Measurements from ENCODE around the gene CNTN5.

DNA sequence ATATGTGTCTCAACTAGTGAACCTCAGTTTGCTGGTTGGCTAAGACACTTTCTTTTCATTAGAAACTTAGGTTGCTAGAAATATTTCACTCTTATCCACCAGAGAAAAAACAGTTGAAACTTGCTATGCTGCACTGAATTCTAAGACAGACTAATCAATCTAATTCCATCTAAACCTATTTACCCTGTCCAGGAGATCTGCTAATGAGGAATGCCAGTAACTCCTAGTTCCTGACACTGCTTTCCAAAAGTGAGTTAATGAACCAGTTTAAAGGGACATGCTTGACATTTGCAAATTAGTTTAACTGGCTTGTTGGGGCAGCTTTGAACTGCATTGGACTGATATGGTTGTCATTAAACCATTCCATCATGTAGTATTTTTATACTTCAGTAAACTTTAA is 258.5 kb downstream of the CNTN5 start:
- TF ChIP-seq ZC3H10 (CRISPR knock-in tag; IDR thresholded peaks at IDR 0.05) (no peak), ARNTL (CRISPR knock-in tag; IDR thresholded peaks at IDR 0.05; ENCODE audit: borderline replicate concordance, low read depth) (no peak), ISL1 (CRISPR knock-in tag; IDR thresholded peaks at IDR 0.05) (no peak), GLIS3 (CRISPR knock-in tag; IDR thresholded peaks at IDR 0.05) (no peak), TOX (CRISPR knock-in tag; IDR thresholded peaks at IDR 0.05; ENCODE audit: borderline replicate concordance) (no peak)
- TF ChIP-seq, protein P1, sequence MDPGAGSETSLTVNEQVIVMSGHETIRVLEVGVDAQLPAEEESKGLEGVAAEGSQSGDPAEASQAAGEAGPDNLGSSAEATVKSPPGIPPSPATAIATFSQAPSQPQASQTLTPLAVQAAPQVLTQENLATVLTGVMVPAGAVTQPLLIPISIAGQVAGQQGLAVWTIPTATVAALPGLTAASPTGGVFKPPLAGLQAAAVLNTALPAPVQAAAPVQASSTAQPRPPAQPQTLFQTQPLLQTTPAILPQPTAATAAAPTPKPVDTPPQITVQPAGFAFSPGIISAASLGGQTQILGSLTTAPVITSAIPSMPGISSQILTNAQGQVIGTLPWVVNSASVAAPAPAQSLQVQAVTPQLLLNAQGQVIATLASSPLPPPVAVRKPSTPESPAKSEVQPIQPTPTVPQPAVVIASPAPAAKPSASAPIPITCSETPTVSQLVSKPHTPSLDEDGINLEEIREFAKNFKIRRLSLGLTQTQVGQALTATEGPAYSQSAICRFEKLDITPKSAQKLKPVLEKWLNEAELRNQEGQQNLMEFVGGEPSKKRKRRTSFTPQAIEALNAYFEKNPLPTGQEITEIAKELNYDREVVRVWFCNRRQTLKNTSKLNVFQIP (CRISPR knock-in tag; IDR thresholded peaks at IDR 0.05; ENCODE audit: borderline replicate concordance, low read depth), result no peak
- TF ChIP-seq, protein P2, sequence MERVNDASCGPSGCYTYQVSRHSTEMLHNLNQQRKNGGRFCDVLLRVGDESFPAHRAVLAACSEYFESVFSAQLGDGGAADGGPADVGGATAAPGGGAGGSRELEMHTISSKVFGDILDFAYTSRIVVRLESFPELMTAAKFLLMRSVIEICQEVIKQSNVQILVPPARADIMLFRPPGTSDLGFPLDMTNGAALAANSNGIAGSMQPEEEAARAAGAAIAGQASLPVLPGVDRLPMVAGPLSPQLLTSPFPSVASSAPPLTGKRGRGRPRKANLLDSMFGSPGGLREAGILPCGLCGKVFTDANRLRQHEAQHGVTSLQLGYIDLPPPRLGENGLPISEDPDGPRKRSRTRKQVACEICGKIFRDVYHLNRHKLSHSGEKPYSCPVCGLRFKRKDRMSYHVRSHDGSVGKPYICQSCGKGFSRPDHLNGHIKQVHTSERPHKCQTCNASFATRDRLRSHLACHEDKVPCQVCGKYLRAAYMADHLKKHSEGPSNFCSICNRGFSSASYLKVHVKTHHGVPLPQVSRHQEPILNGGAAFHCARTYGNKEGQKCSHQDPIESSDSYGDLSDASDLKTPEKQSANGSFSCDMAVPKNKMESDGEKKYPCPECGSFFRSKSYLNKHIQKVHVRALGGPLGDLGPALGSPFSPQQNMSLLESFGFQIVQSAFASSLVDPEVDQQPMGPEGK (CRISPR knock-in tag; IDR thresholded peaks at IDR 0.05; ENCODE audit: borderline replicate concordance), result no peak

All from SK-N-SH treated with all-trans-retinoic acid at 6 μM for 48 hours (cell line).